GM18520 (cell line): ENCODE results near the gene HES3.

ENCODE experiments used
- ATAC-seq: cut with Tn5 transposase; IDR thresholded peaks from one replicate; pipeline ENCODE4 v1.9.1; 2021; ENCODE audit not compliant: unreplicated experiment

The HES3 gene

GRCh38 chr1:6260961-6261614 lies 17.1 kb downstream of the HES3 start, which contains the start of gene GPR153:
GPR153 (minus strand) TSS chr1:6261098; CDS start chr1:6254905, 6,193 bp downstream.
- ATAC-seq = no peak

DNA sequence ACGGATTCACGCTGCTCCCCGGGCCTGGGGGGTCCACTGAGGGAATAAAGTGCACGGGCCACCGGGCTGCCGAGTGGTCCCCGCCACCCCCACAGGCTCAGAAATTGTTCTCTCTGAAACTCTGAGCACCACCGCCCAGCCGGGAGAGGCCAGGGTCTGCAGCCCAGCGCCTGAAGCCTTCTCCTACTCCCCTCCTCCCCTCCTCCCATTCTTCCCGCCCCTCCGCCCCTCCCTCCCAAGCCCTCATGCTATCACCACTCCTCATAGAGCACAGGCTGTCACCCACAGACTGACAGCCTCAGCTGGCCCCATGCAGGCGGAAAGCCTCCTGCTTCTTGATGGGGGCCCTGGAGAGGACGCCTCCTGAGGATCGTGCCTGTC lies 17.6 kb downstream of the HES3 start:
- ATAC-seq = no peak

DNA sequence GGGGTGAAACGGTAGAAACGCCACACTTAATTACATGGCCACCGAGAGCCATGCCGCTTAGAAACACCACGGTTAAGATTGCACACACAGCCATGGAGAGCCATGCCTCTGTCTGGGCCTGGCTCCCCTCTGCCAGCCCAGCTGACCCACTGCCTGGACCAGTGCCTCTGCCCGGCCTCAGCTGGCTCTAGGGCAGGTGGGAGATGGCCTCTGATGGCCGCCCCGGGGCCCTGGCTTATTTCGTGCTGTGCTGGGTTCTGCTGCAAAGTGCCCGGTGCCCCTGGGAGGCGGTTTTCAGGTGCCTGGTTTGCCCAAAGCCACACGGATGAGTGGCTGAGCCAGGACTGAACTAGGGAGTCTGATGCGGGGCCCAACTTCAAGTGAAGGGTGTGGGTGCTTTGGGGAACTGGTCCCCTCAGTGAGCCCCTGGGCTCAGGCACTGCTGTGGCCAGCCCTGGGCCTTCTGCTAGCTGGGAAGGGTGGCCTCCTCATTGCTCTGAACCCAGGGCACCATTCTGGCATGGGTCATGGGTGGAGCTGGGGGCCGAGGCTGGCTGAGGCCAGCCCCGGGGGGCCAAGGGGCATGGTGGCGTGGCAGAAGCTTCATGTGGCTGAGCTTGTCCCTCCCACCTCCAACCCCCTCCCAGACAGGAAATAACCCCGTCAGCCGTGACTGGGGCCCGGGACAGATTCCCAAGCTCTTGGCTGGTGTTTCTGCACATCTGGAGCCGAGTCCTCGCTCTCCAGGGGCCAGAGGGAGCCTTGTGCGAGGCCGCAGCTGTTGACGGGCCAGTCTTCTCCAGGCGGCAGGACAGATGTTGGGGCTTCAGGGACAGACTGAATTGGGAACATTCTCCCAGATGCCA lies 18.8 kb downstream of the HES3 start:
- ATAC-seq = no peak

GRCh38 chr1:6263716-6264115 lies 19.7 kb downstream of the HES3 start:
- ATAC-seq = no peak

GRCh38 chr1:6265151-6265550 lies 21.2 kb downstream of the HES3 start:
- ATAC-seq = no peak

DNA sequence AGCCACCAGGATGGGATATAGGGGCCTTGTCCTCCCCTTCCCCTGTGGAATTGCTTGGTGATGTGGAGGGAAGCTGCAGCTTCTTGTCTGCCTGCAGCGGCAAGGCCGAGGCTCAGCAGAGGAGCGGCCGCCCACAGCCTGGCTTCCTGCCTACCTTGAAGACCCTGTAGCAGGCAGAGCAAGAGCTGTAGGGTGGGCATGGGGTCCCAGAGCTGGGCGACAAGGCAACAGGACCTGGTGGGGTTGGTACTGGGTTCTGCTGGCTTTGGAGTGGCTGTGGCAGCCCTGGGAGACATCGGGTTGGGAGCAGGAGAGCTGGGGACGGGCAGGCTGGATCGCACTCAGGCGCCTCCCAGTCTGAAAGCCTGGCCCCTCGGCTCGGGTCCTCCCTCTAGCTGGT lies 22.7 kb downstream of the HES3 start:
- ATAC-seq = no peak

- no peak for ATAC-seq
Observed at GRCh38 chr1:6267686-6268322, 23.8 kb downstream of the HES3 start.

- ATAC-seq = no peak
Observed at GRCh38 chr1:6268415-6268814, 24.4 kb downstream of the HES3 start.

- ATAC-seq = no peak
Observed at GRCh38 chr1:6269296-6269695, 25.3 kb downstream of the HES3 start.

- ATAC-seq = no peak
Observed at GRCh38 chr1:6269720-6270400, 25.9 kb downstream of the HES3 start.

GRCh38 chr1:6270401-6270800 lies 26.4 kb downstream of the HES3 start:
- no peak for ATAC-seq

DNA sequence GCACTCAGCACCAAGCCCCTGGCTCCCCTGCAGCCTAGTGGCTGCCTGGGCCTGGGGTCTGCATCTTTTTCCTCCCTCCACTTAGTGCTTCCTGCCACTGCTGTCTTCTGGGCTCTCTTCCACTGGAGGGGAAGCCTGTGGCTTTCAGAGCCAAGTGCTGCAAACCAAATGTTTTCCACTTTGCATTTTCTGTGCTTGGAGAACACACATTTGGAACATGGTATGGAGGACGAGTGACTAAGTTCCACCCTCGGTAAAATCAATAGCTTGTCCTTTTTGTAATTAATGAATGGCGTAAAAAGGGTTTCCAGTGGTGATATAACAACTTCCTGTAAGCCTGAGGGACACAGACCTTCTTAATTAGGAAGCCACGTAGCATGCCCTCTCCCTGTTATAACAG lies 27.0 kb downstream of the HES3 start:
- ATAC-seq = no peak

DNA sequence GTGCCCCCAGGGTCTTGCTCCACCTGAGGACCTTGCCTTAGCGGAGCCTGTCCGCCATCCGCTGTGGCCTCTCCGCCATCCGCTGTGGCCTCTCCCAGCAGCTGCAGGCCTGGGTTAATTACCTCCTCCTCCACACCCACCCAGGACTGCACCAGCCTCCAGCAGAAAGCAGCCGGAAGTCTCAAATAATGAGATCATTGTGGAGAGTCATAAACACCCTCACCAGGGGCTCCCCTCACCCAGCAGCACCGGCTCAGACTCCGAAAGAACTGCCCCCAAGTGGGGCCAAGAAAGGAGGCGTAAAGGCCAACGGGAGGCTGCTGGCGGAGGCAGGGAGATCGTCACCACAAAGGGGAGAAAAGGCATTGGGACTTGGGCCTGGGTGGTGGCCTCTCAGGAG lies 27.6 kb downstream of the HES3 start:
- ATAC-seq = no peak

DNA sequence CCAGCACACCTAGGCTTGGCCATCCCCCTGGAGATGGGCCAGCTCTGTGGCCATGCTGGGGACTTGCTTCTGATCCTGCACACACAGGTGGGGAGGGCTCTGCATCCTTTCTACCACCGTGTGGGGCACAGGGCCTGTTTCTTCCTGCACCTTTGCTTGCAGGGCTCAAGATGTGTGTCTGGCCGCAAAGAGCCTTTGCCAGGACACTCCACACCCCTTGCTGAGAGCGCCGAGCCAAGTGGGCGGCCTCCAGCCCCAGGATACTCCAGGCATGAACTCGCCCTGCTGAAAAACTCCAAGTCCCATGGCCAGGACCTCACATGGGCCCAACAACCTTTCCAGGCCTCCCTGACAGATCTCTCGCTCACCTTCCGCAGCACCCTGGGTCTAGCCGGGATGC lies 28.5 kb downstream of the HES3 start:
- no peak for ATAC-seq

DNA sequence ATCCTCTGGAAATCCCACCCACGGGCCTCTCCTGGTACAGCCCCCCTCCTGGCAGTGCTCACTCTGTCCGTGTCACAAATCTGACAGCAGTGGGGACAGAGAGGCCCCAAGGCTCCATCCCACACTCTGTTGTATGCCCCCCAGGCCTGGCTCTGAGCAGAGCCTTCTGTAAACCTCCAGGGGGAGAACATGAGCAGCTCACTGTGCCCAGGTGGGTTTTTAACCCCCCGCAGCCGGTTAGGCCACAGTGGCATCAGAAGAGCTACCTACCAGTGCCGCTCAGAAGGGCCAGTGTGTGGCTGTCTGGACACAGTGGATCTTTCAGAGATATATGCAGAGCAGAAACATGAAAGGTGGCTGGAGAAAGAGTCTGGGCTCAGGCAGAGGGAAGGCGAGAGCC lies 28.9 kb downstream of the HES3 start:
- ATAC-seq = no peak

GRCh38 chr1:6273380-6273891 lies 29.5 kb downstream of the HES3 start:
- ATAC-seq = no peak

GRCh38 chr1:6274102-6274501 lies 30.1 kb downstream of the HES3 start:
- ATAC-seq = no peak

DNA sequence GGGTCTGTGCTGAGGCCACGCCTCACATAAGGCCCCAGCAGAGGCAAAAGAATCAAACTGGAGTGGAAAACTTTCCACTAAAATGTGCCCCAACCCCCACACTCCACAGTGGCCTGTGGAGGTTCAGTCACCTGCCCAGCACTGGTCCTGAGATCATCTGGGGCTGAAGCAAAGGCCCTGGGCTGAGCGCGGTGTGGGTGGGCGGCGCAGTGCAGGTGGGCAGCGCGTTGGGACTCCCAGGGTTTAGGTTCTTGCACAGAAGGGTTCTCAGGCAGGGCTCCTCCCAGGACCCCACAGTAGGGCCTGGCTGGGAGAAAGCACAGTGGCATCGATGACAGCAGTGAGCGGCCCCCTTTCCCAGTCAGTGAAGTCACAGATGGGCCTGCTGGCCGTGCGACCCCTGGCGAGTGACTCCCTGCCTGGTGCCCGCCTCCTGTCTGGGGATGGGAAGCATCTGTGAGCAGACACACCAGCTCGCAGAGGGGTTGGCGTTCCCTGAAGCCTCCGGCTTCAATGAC lies 30.7 kb downstream of the HES3 start:
- ATAC-seq = no peak

- no peak for ATAC-seq
Observed at GRCh38 chr1:6275826-6276782, 32.1 kb downstream of the HES3 start.
